Measurements from ENCODE around the gene ETV6.
"Not testable (repeated sequence)": the region's sequence is repeated elsewhere in the genome, so short reads cannot be mapped to it uniquely, and the experiment has no call there.

ETV6 gene

DNA sequence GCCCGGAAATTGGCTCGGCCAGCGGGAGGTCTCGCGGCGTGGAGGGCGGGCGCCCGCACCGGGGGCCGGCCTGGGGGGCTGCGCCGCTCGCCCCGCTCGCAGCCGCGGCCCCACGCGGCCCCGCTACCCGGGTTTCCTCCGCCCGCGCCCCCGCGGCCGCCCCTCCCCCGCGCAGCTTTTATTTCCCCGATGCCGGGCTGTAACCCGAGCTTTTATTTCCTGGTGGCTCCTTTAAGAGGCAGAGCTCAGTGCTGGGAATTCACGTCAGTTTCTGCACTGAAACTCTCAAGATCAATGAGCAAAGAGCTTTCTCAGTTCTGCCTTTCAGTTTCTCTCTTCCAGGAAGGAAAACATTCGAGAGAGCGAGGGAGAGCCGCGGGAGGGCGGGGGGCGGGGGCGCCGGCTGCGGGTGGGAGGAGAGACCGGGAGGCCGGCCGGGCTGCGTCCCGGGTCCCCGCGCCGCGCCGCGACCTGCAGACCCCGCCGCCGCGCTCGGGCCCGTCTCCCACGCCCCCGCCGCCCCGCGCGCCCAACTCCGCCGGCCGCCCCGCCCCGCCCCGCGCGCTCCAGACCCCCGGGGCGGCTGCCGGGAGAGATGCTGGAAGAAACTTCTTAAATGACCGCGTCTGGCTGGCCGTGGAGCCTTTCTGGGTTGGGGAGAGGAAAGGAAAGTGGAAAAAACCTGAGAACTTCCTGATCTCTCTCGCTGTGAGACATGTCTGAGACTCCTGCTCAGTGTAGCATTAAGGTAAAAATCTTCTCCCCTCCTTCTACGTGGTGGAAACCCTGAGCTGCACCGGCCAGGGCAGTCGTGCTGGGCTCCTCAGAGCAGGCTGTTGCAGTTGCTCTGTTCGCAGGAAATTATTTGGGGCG is at the start of gene ETV6:
Gene ETV6 (plus strand): TSS at position 262 of the 873 bp plus-strand sequence. CDS start 454 bp downstream, at position 716.
- DNase-seq (ENCODE audit: low read depth in 3 of 3) = peak; percentile 71 to 74 (median 72)

DNA sequence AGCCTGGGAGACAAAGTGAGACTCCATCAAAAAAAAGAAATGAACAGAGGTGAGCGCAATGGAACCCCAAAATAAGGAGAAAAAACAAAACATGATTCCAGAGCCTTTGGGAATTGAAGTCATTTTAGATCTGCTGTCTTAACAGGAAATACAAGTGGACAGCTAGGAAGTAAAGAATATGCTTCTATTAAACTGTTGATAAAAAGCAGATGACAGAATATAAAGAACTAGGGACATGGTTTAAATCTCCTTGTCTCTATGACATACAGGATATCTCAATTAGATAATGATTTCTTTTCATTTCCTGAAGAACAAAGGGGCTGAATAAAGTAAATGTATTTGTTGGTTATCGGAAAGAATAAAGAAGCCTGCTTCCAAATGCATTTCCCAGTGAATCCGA is 49.3 kb upstream of the ETV6 start:
- no peak for DNase-seq (ENCODE audit: low read depth in 3 of 3)

DNA sequence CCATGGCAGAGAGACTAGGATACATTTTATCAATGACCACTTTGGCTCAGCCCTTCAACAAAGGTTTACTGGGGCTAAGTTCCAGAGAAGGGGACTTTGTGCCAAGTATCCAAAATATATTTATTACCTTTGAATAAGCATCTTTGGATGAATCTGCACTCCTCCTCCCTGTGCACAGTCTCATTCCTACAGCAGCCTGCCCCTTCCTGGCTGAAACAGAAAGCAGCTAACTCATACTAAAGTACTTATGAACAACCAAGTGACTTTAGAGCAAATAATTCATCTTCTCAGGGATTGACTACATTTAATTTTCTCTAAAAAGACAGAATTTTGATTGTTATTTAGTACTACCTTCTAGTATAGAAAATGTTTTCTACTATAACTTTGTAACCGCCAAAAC is 47.8 kb upstream of the ETV6 start:
- no peak for DNase-seq (ENCODE audit: low read depth in 3 of 3)

DNA sequence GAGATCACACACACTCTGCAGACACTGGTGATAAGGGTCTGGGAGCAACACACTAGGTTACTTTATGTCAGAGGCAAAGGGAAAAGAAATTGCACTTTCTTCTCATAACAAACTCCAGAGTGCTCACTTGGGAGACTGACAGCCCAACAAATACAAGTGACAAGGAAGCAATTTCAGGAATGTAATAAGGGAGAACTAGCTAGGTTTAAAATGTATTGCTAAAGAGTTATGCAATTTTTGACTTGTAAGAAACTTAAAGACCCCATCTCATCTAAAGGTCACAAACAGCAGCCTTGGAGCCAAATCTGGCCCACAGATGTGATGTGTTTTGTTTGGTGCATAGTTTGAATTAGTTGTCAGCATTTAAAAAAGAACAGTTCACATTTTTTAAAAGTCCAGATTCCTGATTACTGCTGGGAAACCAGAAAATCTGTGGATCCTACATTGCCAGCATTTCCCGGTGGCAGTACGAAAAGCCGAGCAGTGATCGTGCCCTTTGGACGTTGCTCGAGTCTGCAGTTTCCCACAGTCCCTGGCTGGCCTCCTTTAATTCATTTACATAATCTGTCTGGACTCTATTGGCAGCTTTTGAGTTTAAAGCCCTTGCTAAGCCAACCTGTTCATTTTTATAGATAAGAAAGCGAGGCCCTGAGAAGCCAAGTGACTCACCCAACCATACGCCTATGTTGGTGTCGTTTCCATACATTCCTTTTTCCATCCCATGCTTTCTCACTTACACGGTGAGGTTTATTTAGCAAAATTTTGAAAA is 42.0 kb upstream of the ETV6 start:
- DNase-seq (ENCODE audit: low read depth in 3 of 3) = no peak

DNA sequence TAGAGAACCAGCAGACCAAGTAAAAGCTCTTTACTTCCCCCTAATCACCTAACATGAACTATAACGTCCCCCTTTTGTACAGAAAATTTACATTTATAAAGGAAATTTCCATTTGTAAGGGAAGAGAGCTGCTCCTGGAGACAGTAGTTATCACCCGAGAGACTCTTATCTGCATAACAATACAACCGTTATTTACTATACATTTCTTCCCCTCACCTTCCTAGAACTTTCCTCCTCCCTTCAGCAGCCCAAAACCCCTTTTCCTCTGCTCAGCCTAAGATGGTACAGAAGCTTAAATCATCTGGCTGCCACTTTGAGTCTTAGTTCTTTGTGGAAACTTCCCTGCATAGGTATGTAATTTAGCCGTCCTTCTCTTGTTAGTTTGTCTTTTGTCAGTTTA is 40.4 kb upstream of the ETV6 start:
- no peak for DNase-seq (ENCODE audit: low read depth in 3 of 3)

DNA sequence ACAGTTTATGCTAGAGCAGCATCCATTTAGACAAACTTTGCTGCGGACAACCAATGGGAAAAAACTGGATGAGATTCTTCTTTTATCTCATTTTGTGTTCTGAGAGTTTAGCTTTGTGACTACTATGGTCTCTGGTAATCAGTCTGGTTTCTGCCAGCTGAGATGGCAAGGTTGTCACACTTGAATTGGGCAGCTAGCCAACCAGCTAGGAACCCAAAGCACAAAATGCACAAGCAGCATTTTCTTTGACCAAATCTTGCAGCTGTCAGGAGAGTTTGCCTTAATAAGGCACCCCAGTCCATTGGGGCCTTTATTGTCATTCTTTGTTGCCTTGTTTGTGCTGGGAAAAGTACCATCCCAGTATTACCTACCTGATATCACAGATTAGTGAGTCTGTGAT is 34.0 kb upstream of the ETV6 start:
- no peak for DNase-seq (ENCODE audit: low read depth in 3 of 3)

DNA sequence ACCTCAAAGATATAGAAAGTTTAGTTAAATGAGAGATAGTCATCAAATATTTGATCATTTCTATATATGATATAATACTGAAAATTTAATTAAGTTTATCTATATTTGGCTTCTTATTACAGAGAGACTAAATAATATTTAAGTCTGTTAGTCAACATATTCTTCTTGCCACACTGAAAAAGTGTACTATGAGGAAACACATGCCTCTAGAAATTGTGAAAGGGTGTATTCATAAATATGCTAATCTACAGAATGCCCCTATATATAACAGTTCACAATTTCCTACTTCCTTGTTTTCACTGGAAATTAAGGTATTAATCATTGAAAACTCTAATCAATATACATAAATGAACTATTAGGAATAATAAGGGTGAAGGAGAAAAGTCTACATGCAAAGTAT is 31.4 kb upstream of the ETV6 start:
- DNase-seq (ENCODE audit: low read depth in 3 of 3) = no peak

DNA sequence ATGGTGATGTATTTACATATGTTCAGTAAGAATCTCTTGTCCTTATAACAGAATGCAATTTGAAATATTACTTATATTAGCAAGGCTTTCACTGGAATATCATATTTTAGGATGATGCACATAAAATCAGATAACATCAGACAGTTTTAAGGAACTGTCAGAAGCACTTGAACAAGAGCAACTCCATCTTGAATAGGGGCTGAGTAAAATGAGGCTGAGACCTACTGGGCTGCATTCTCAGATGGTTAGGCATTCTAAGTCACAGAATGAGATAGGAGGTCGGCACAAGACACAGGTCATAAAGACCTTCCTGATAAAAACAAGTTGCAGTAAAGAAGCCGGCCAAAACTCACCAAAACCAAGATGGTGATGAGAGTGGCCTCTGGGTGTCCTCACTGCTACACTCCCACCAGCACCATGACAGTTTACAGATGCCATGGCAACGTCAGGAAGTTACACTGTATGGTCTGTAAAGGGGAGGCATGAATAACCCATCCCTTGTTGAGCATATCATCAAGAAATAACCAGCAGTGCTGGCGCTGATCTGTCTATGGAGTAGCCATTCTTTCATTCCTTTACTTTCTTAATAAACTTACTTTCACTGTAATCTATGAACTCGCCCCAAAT is 27.6 kb upstream of the ETV6 start:
- DNase-seq (ENCODE audit: low read depth in 3 of 3) = peak in 1 of 3 experiments; percentile 3

DNA sequence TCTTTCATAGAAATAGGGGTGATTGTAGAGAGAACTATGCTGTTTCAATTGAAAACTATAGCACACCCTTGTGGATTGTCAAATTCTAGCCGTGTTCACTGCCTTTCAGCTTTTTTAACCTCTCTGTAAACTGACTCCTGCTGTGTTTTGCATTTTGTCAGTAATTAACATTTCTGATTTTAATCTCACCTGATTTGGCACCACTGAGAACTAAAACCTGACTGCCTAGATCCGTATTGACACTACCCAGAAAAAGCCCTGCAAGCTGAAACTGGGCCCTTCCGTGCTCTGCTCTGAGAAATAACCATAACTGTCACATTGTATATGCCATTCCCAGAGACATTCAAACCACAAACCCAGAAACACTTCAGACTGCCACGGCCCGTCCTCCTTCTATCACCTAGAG is 26.6 kb upstream of the ETV6 start:
- no peak for DNase-seq (ENCODE audit: low read depth in 3 of 3)

DNA sequence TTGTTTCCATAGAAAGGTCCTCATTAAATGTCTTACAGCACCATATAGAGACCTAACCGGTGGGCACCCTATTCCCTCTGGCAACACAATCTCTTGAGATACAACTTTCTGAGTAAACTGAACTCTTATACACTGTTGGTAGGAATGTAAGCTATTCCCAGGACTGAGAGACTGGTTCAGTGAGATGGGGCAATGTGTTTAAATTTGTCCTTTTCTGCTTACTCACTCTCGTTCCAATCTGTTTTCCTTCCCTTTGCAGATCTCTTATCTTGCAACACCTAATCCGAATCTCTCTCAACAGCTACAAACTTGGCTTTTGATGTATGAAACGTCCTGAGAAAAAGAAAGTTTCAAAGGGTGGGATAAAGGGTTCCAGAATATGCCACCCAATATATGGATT is 26.1 kb upstream of the ETV6 start:
- no peak for DNase-seq (ENCODE audit: low read depth in 3 of 3)

DNA sequence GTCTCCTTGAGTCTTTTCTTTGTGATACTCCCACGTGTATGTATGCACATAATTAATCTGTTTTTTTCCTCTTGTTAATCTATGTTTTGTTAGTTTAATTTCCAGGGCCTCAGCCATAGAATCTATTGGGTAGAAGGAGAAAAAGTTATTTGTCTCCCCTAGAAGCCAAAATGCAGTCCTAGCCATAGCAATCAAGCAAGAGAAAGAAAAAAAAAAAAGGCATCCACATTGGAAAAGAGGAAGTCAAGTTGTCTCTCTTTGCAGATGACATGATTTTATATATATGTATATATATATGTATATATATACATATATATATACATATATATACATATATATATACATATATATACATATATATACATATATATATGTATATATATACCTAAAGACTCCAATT is 25.4 kb upstream of the ETV6 start:
- no peak for DNase-seq (ENCODE audit: low read depth in 3 of 3)

DNA sequence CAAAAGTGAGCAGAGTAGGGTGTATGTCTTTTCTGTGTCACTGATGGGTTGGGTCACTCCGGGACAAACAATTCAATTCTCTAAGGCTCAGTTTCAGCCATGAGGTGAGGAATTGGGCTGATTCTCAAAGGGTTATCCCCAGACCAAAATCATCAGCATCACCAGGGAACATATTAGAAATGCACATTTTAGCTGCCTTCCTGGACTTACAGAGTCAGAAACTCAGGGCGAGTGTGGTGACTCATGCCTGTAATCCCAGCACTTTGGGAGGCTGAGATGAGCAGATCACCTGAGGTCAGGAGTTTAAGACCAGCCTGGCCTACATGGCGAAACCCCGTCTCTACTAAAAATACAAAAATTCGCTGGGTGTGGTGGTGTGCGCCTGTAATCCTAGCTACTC is 21.8 kb upstream of the ETV6 start:
- not testable (repeated sequence) for DNase-seq (ENCODE audit: low read depth in 3 of 3)

DNA sequence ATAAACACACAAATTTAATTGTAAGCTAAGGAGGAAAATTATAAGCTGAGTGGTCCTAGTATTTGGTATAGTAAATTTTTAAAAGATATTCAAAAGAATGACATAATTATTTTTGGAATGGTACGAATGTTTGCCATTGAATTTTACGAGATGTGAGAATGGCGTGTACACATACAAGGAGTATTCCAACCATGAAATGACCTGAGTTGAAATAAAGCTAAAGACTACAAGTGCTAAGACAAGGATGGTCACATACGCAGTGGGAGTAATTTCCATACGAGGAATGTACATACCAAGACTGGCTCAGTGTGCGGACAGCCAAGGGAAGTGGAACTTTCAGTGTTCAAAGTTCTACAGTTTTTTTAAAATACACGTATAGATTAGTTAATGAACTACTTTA is 21.1 kb upstream of the ETV6 start:
- no peak for DNase-seq (ENCODE audit: low read depth in 3 of 3)

DNA sequence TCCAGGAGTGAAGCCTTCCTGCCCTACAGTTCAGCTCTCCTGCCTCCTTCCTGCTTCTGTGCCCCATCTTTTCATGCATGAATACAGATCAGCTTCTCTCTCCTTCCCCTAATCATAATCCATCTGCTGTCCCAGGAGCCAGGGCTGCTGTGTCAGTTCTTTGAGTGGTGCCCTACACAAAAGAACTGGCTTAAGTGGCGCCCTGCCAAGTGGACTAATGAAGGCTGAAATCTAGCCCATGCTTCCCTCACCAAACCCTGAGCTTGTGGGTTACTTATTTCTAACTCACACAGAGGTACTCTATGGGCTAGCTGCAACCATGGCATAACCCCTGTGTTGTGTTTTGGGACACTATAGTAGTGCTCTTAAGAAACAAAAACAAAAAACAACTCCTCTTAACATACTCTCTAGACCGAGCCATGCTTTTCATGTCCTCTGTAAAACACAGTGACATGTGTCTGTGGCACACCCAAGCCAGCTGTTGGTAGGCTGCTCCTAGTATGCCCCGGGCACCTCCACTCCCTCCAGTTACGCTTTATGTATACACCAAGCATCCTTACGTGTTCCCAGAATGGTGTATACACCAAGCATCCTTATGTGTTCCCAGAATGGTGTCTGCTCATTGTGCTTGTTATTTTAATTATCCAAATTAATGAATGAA is 19.3 kb upstream of the ETV6 start:
- no peak for DNase-seq (ENCODE audit: low read depth in 3 of 3)

DNA sequence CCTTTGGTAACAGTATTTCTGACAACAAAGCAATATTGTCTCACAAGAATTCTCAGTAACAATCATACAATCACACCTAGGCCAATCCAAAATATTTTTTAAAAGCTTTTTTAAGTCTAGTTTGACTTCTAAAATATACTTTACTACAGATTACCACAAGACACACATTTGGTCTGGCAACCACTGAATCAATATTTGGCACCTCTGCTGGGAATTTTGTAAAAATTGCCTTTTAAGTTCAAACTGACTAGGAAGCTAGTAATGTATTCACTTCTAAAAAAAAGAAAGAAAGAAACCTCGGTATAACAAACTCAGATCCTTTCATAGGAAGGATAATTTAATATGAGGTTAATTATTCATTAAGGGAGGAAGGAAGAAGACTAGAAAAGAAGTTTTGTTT is 18.2 kb upstream of the ETV6 start:
- DNase-seq (ENCODE audit: low read depth in 3 of 3) = no peak

DNA sequence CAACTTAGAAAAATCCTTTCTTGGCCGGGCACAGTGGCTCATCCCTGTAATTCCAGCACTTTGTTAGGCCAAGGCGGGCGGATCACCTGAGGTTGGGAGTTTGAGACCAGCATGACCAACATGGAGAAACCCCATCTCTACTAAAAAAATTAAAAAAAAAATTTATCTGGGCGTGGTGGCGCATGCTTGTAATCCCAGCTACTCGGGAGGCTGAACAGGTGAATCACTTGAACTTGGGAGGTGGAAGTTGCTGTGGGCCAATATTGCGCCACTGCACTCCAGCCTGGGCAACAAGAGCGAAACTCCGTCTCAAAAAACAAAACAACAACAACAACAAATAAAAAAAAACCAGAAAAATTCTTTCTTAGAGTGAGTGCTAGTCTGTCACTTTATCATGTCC is 17.6 kb upstream of the ETV6 start:
- not testable (repeated sequence) for DNase-seq (ENCODE audit: low read depth in 3 of 3)

DNA sequence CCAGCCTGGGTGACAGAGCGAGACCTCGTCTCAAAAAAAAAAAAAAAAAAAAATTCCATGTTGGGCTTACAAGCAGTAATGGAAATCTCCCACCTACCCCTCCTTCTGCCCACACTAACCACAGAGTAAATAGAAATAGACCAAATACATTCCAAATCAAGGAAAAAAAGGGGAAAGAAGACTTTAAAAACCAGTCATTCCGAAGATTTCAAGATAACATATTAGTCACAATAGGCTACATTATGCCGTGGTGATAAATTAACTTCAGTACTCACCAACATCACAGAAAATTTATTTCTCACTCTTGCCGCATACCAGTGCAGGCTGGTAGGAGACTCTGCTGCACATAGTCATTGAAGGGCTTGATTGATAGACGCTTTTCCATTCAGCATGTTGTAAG is 15.5 kb upstream of the ETV6 start:
- no peak for DNase-seq (ENCODE audit: low read depth in 3 of 3)

DNA sequence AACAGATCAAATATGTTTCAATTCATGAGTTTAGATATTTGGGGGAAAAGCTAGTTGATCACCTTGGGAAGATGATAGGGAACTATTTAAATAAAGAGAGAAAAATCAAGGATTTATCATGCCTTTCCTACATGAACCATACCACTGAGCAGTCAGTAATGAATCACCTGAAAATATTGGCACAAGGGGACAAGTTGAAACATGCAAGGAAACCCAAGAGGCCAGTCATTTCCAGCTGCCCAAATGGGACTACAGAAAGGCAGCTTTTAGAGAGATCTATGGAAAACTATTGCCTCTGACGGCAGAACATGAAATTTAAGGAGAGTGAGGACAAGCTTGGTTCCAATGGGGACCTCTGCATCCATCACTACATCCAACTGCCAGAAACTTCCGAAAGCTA is 14.1 kb upstream of the ETV6 start:
- DNase-seq (ENCODE audit: low read depth in 3 of 3) = no peak

DNA sequence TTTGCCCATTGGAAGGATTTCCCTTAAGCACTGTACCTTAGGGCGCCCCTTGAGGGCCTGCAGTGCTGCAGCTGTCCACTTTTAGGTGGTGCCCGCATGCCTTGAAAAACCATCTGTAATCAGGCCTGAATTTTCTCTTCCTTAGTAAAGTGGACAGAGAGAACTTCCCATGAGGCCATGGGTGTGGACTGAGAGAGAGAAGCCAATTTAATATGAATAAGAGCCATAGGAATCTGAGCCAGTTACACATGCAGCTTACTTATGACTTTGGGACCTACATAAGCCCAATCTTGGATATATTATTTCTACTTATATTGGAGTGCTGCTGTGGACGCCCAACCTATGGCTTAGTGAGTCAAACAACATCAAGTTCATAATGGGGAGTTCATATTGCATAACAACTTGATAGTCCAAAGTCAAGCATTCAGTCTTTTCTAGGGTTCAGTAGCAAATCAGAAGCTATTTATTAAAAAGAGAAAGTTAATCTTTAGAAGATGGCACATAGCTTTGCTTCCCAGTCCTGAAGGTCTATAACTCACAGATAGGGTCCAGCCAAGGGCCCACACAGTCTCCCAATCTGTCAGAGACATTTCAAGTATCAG is 11.1 kb upstream of the ETV6 start:
- no peak for DNase-seq (ENCODE audit: low read depth in 3 of 3)

DNA sequence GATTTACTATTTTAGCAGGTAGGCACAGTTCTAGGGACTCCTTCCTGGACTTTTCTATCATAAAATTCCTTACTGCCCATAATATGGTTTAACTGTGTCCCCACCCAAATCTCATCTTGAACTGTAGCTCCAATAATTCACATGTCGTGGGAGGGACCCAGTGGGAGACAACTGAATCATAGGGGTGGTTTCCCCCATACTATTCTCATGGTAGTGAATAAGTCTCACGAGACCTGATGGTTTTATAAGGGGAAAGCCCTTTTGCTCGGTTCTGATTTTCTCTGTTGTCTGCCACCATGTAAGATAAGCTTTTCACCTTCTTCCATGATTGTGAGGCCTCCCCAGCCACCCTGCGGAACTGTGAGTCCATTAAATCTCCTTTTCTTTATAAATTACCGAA is 10.0 kb upstream of the ETV6 start:
- no peak for DNase-seq (ENCODE audit: low read depth in 3 of 3)

DNA sequence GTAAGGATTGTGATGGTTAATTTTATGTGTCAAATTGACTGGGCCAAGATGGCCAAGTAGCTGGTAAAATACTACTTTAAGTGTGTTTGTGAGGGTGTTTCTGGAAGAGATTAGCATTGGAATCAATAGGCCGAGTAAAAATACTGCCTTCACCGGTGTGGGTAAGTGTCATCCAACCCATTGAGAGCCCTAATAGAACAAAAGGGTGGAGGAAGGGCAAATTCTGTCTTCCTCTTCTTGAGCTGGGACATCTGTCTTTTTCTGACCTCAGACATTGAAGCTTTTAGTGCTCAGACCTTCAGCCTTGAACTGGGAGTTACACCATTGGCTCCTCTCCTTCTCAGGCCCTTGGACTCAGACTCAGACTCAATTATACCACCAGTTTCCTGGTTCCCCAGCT is 8.0 kb upstream of the ETV6 start:
- DNase-seq (ENCODE audit: low read depth in 3 of 3) = no peak

DNA sequence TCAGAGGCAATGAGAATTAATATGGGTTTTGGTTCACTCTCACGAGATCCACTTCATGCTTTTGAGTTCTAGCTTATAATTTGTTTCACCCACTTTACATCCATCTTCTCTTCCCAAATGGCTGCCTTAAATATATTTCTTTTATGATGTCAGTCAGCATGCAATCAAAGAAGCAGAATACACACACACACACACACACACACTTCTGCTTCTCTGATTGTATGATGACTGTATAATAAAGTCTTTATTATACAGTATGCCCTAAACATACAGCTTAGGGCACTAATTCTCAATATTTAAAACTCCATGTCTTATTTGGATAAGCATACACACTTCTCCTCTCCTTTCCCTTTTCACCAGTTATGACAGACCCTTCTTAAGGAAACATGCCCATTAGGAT is 6.7 kb upstream of the ETV6 start:
- DNase-seq (ENCODE audit: low read depth in 3 of 3) = no peak

All from stimulated activated CD4-positive, alpha-beta T cell treated with anti-CD3 and anti-CD28 coated beads, TNF-alpha, amount 100 ng/mL, for 4 hours (primary cell).